ENCODE results near the gene CCDC188. TPM values are rescaled to one million over a fixed set of nuclear protein-coding genes. Genes with fewer than 3 reads are reported as not detected.

CCDC188 gene
- total RNA-seq, 1 donor from 2014 or later = not detected

- peak; percentile 95 for DNase-seq
Observed at GRCh38 chr22:20116951-20117632, 33.8 kb downstream of the CCDC188 start, which contains the start of gene TRMT2A. Gene TRMT2A, minus strand, starts transcription at chr22:20117226. Its CDS starts 320 bp downstream, at chr22:20116906.

GRCh38 chr22:20116376-20116950 is 34.4 kb downstream of the CCDC188 start:
- DNase-seq = no peak

- no peak for DNase-seq
Observed at GRCh38 chr22:20115691-20116375, 35.0 kb downstream of the CCDC188 start, which contains the start of gene RANBP1. Gene RANBP1, plus strand, starts transcription at chr22:20116104. Its CDS starts 81 bp downstream, at chr22:20116185.

GRCh38 chr22:20114506-20115475 is 36.1 kb downstream of the CCDC188 start:
- DNase-seq = no peak

- DNase-seq = no peak
Observed at GRCh38 chr22:20113551-20114310, 37.1 kb downstream of the CCDC188 start.

- no peak for DNase-seq
Observed at GRCh38 chr22:20112623-20113511, 38.0 kb downstream of the CCDC188 start.

GRCh38 chr22:20111689-20112622 is 38.9 kb downstream of the CCDC188 start:
- DNase-seq = no peak

GRCh38 chr22:20111045-20111688 is 39.7 kb downstream of the CCDC188 start:
- no peak for DNase-seq

- DNase-seq = no peak
Observed at GRCh38 chr22:20110359-20110985, 40.4 kb downstream of the CCDC188 start.

- no peak for DNase-seq
Observed at GRCh38 chr22:20109411-20110358, 41.2 kb downstream of the CCDC188 start.

GRCh38 chr22:20108757-20109230 is 42.1 kb downstream of the CCDC188 start:
- no peak for DNase-seq

- DNase-seq = no peak
Observed at GRCh38 chr22:20107951-20108756, 42.7 kb downstream of the CCDC188 start.

GRCh38 chr22:20107471-20107901 is 43.4 kb downstream of the CCDC188 start:
- no peak for DNase-seq

GRCh38 chr22:20106849-20107237 is 44.0 kb downstream of the CCDC188 start:
- DNase-seq = no peak

GRCh38 chr22:20106205-20106848 is 44.5 kb downstream of the CCDC188 start:
- no peak for DNase-seq

Data from occipital lobe (tissue), 2 donors.